Right lobe of liver (tissue), 4 donors: ENCODE data around the gene PTCH1.

Source experiments
- CTCF ChIP-seq, 4 donors: fragments of 200-600 bp in 3 of 4; fragments of 450-650 bp in 1 of 4; IDR thresholded peaks; one replicate each; pipeline versions ENCODE4 v1.5.1 to v1.8.0; 2016 to 2022; ENCODE audit warnings: antibody characterized with exemption in 4 of 4, mild to moderate bottlenecking in 2 of 4
- POLR2A ChIP-seq: fragments of 450-650 bp; IDR thresholded peaks from one replicate; pipeline ENCODE4 v1.6.1; 2017; ENCODE audit warnings: antibody characterized with exemption, mild to moderate bottlenecking
- donor health status: DM: no; HTN: no; CAD: no.
- donor health status: DM: no; HTN: no; CAD: no.
- donor health status: DM: no; HTN: yes; CAD: no.

- TF ChIP-seq POLR2A (no peak), CTCF (IDR thresholded peaks at IDR 0.05) (no peak)
These were observed 12.2 kb upstream of the PTCH1 start for GRCh38 chr9:95528908-95529502.
